Heart left ventricle (tissue), 16 donors: ENCODE measurements around the gene INKA1. TPM values are rescaled to one million over a fixed set of nuclear protein-coding genes. Genes with fewer than 3 reads are reported as not detected.

Experiments
- ATAC-seq, 4 donors: fragments of 200-7000 bp; cut with Tn5 transposase; one replicate each; pipeline ENCODE4 v1.9.1; 2020 to 2022; ENCODE audit warnings: moderate library complexity in 4 of 4, mild to moderate bottlenecking in 3 of 4, moderate number of reproducible peaks in 1 of 4
- DNase-seq, 5 donors: peaks; one replicate each; pipeline ENCODE4 v3.0.0-alpha.2; 2020
- H3K27ac ChIP-seq, 12 donors: fragments of 200-600 bp; sonication (generic) in 4 of 12; one replicate each; pipeline versions ENCODE4 v1.5.0 to v1.8.0; 2016 to 2022; ENCODE audit warnings: mild to moderate bottlenecking in 2 of 12
- H3K27me3 ChIP-seq, 9 donors: fragments of 200-600 bp; sonication (generic) in 2 of 9; one replicate each; pipeline versions ENCODE4 v1.5.1 to v1.8.0; 2016 to 2022; ENCODE audit warnings: mild to moderate bottlenecking in 3 of 9
- H3K36me3 ChIP-seq, 9 donors: fragments of 200-600 bp; sonication (generic) in 2 of 9; one replicate each; pipeline versions ENCODE4 v1.5.0 to v1.8.0; 2018 to 2022; ENCODE audit warnings: mild to moderate bottlenecking in 2 of 9
- H3K4me1 ChIP-seq, 12 donors: fragments of 200-600 bp; sonication (generic) in 4 of 12; one replicate each; pipeline versions ENCODE4 v1.5.0 to v1.8.0; 2016 to 2022; ENCODE audit warnings: mild to moderate bottlenecking in 3 of 12
- H3K4me3 ChIP-seq, 12 donors: fragments of 200-600 bp; sonication (generic) in 4 of 12; one replicate each; pipeline versions ENCODE4 v1.5.0 to v1.8.0; 2017 to 2022; ENCODE audit warnings: mild to moderate bottlenecking in 9 of 12, moderate library complexity in 4 of 12
- H3K9me3 ChIP-seq, 12 donors: fragments of 200-600 bp; sonication (generic) in 4 of 12; one replicate each; pipeline versions ENCODE4 v1.5.0 to v1.8.0; 2016 to 2022; ENCODE audit warnings: mild to moderate bottlenecking in 1 of 12
- POLR2A ChIP-seq, 2 donors: fragments of 450-650 bp; IDR thresholded peaks; one replicate each; pipeline ENCODE4 v1.6.1; 2017; ENCODE audit warnings: antibody characterized with exemption in 2 of 2, mild to moderate bottlenecking in 2 of 2, moderate library complexity in 2 of 2
- WGBS, 4 donors: extraction: QIAGEN DNeasy Blood & Tissue Kit in 2 of 4; methylation state at CpG; one replicate each; pipeline versions ENCODE4 v1.1.5 to v1.1.7; 2013 to 2018; 5-methylcytosine and 5-hydroxymethylcytosine counted together
- intact Hi-C, 10 donors: fragments of 100-400 bp; cut with DNase I; formaldehyde crosslinking; loops; one replicate each; pipeline versions ENCODE4 v1.11.1 to v1.14.2; 2022
- polyA plus RNA-seq, 2 donors: library from polyadenylated mRNA; stranded (reverse); fragments of 200-250 nt; gene quantifications; one replicate each; pipeline ENCODE4 v1.2.3, GENCODE V29; 2013
- total RNA-seq, 9 donors: library from RNA; depleted of rRNA in 2 of 9; stranded (reverse); fragments of >200 nt in 2 of 9; fragmentation: NEBNext Ultra II Directional in 3 of 9; extraction: Animal tissue kit (Norgen Biotek cat#: 25700) in 3 of 9; gene quantifications; one replicate each; pipeline versions ENCODE4 v1.1.0 to v1.2.4, GENCODE V29; 2016 to 2023
- TF ChIP-seq, protein P1 (sequence below), 12 donors: fragments of 200-600 bp; sonication (generic) in 4 of 12; IDR thresholded peaks; one replicate each; pipeline versions ENCODE4 v1.5.0 to v1.8.0; 2018 to 2022; ENCODE audit warnings: antibody characterized with exemption in 12 of 12, mild to moderate bottlenecking in 5 of 12
- donor health status: ischemic (EF 13 %, LVEDD 7.1; RV severe dilation, severe dysfunction).
- donor health status: healthy with polysubstance abuse.
- donor health status: DM: no; HTN: yes; CAD: no.
- donor health status: DM: no; HTN: no; CAD: no.
- donor health status: ischemic (EF 25% LVEDD 6.9; RV normal size, moderate dysfunction).
- donor health status: ischemic (EF 25% LVEDD 5.7; RV mildly dilated, moderate dysfunction).
- donor health status: healthy.
- donor health status: DM: yes; HTN: yes; CAD: no.
- donor health status: ischemic (EF 35%, LVEDD 5.7; RV mildly dilated, moderate dysfunction).
- donor health status: nonischemic (EF 11% LVEDD 7.7; RV severe dilation, severe dysfunction).
- donor health status: DM: yes; HTN: yes; CAD: no.
- donor health status: PGD.
- donor health status: ischemic (EF 29% LVEDD 5.4; RV normal size, mild dysfunction).
- donor health status: nonischemic (EF 23%, LVEDD 6.1; RV moderate dilation, normal function).

The INKA1 gene
- total and polyA plus RNA-seq, 11 donors: 1.1 to 5.0 (median 3.3) TPM

DNA sequence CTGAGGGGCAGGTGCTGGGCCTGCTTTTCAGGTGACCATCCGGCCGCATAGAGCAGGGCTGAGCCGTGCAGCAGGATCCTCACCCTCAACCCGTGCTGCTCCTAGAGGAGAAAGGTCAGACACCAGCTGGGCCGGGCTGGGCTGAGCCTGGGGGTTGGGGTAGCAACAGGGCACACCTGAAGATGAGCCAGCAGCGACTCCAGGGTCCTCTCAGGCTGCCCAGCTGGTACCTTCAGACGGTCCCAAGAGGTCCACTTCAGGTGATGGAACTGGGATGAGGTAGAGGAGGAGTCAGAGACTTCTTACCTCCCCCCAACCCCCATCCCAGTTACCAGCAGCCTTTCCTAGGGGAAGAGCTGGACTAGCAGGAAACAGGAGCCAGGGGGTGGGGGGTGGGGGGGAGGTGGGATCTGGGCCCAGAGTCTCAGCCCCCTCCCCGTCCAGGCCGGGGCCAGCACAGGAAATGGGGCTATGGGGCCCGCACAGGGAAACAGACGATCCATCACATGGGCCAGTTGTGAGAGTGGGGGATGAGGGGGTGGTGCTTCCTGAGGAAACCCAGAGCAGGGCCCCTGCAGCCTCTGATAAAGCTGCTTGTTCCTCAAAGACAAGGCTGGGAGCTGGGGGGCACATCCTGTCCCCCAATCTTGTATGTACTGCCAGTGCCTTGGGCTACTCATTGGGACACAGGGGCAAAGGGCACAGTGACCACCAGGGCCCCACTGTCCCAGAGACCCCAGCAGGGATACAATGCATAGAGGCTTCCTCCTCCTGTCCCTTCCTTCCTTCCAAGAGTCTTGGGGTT lies 3.0 kb downstream of the INKA1 start:
- peaks cover 0 to 35% (median 22%) of the 10 kb centered on the region in 9 donors for H3K36me3 ChIP-seq
- no peaks in the 10 kb centered on the region for H3K9me3 ChIP-seq
- no peaks in the 10 kb centered on the region for H3K27me3 ChIP-seq
- 15 to 39% (median 31%) methylated on average over 5 to 11 of the region's 11 CpGs for WGBS, 4 donors
- DNase-seq (peak; percentile 41 to 83 (median 68)), ATAC-seq (peak in 2 of 4 donors; percentile 9 to 52)
- intact Hi-C loops: loop anchor here in 3 of 10 donors (2.0 to 5.0 kb wide), 2 partner anchors 33 to 121 kb away; partner anchors contain the start of gene MON1A (in 1 of the 3)
- H3K27ac ChIP-seq: peak overlapping the region; percentile 80 to 99 (median 98)
- peaks cover 23 to 56% (median 49%) of the 10 kb centered on the region in 12 donors for H3K4me1 ChIP-seq
- no peak for TF ChIP-seq POLR2A (IDR thresholded peaks at IDR 0.05)
- TF ChIP-seq, protein P1, sequence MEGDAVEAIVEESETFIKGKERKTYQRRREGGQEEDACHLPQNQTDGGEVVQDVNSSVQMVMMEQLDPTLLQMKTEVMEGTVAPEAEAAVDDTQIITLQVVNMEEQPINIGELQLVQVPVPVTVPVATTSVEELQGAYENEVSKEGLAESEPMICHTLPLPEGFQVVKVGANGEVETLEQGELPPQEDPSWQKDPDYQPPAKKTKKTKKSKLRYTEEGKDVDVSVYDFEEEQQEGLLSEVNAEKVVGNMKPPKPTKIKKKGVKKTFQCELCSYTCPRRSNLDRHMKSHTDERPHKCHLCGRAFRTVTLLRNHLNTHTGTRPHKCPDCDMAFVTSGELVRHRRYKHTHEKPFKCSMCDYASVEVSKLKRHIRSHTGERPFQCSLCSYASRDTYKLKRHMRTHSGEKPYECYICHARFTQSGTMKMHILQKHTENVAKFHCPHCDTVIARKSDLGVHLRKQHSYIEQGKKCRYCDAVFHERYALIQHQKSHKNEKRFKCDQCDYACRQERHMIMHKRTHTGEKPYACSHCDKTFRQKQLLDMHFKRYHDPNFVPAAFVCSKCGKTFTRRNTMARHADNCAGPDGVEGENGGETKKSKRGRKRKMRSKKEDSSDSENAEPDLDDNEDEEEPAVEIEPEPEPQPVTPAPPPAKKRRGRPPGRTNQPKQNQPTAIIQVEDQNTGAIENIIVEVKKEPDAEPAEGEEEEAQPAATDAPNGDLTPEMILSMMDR (IDR thresholded peaks at IDR 0.05): no peak
- H3K4me3 ChIP-seq: peak overlapping the region in 8 of 12 donors; percentile 30 to 98 (median 84)

DNA sequence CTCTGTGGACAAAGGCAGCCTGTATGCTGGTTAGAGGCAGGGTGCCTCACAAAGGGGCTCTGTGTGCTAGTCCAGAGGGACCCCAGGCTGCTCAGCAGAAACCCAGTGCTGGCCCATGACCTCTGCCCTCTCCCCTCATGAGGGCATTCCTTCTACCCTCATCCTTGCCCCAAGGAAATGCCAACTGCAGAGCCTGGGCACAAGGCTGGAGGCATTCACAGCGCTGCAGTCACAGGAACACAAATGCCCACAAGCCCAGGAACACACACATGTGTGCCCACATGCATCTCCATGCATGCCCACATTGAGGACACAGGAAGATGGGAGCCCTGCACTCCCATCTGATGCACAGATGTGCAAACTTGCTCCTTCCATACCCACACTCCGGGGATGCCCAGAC lies 3.8 kb downstream of the INKA1 start:
- TF ChIP-seq, protein P1 (IDR thresholded peaks at IDR 0.05): no peak
- TF ChIP-seq POLR2A (IDR thresholded peaks at IDR 0.05): no peak
- WGBS, 4 donors: 50 to 73% (median 64%) methylated on average over 1 to 2 of the region's 2 CpGs
- H3K4me1 ChIP-seq: peaks cover 23 to 59% (median 50%) of the 10 kb centered on the region in 12 donors
- intact Hi-C loops: loop anchor here in 1 of 10 donors (5.0 kb wide), 1 partner anchor 120 kb away; the partner anchor contains the start of gene MON1A
- DNase-seq (peak in 1 of 5 donors; percentile 19), ATAC-seq (no peak)
- H3K27me3 ChIP-seq: no peaks in the 10 kb centered on the region
- H3K36me3 ChIP-seq: peaks cover 0 to 42% (median 27%) of the 10 kb centered on the region in 9 donors
- H3K4me3 ChIP-seq: no peak overlapping the region
- H3K27ac ChIP-seq: peak overlapping the region; percentile 80 to 99 (median 98)
- no peaks in the 10 kb centered on the region for H3K9me3 ChIP-seq

DNA sequence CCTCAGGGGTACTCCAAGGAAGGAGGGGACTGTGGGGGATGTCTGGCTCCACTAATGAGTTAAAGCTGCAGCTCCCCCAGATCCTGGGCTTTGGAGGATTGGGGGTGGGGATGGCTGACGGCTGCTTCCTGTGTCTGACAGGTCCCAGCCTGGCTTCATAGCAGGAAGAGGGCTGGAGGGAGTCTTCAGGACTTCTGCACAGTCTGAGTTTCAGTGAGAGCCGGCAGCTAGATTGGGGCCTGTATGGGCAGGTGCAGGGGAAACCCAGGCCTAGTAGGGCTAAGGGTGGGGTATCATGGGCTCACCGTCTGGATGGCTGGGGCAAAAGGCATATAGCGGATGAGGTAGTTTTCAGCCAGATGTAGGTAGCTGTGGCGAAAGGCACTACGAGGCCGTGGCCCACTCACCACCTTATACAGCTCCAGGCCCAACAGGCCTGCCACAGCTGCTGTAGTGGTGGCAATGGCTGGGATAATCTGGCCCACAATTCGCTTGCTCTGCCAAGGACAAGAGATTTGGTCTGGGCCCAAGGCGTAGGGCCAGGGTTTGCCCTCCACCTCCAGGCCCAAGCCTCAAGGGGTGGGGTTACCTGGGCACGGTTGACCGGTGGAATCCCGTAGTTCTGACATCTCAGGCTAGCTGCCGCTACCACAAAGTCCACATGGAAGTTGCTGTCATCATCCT lies 4.5 kb downstream of the INKA1 start:
- intact Hi-C loops: loop anchor here in 1 of 10 donors (5.0 kb wide), 1 partner anchor 120 kb away; the partner anchor contains the start of gene MON1A
- Histone ChIP-seq H3K4me1 (peaks cover 27 to 63% (median 53%) of the 10 kb centered on the region in 12 donors), H3K9me3 (no peaks in the 10 kb centered on the region), H3K4me3 (no peak overlapping the region), H3K36me3 (peaks cover 0 to 48% (median 27%) of the 10 kb centered on the region in 9 donors), H3K27ac (peak overlapping the region in 11 of 12 donors; percentile 42 to 99 (median 98)), H3K27me3 (no peaks in the 10 kb centered on the region)
- TF ChIP-seq, protein P1 (IDR thresholded peaks at IDR 0.05): no peak
- TF ChIP-seq POLR2A (IDR thresholded peaks at IDR 0.05): no peak
- DNase-seq (peak in 3 of 5 donors; percentile 27 to 51 (median 46)), ATAC-seq (no peak)
- 47 to 64% (median 59%) methylated on average over 12 to 13 of the region's 13 CpGs for WGBS, 4 donors
